ENCODE data around the gene ZNF70. TPM values are rescaled to one million over a fixed set of nuclear protein-coding genes. Genes with fewer than 3 reads are reported as not detected.

ZNF70 gene
- total RNA-seq = 3.3 and 4.9 TPM in 2 replicates

DNA sequence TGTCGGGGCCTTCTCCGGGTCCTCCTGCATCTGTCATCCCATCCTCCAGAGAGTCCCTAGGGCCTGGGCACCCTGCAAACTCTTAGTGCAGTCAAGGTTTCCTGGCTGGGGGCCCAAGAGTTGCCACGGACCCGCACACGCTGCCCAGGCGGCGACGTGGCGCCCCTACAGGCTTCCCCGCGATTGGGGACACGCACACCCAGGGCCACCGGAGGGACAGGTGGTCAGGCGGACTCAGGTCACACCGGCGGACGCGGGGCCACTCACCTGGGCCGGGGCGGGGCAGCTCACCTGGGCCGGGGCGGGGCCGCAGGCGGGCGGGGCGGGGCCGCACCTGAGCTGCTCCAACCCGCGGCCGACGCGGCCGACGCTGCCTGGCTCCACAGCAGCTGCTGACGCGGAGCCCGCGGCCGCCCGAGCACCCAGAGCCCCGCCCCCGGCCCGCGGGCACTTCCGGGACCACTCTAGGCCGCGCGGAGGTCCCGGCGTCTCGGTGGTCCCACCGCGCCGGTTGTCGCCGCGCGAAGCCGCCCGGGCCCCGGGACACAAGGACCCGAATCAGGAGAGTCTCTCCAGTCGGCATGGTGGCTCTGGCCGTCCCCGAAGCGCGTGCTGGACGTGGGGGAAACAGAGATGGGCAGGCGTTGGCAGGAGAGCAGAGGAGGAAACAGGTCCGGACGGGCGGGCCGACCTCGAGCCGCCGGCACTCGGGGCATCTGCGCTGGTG, at the start of gene ZNF70:
Gene ZNF70, minus strand, starts transcription at position 399 of the 727 bp plus-strand sequence. CDS start 5,972 bp downstream, outside the sequence.

GRCh38 chr22:23786752-23787599, 36.1 kb upstream of the ZNF70 start, which contains the start of gene SMARCB1:
SMARCB1 (plus strand) TSS chr22:23786966; CDS start chr22:23787170, 204 bp downstream.

GRCh38 chr22:23772649-23773473, 21.9 kb upstream of the ZNF70 start, which contains the start of gene MMP11:
MMP11 (plus strand) TSS chr22:23772849; CDS start chr22:23772871, 22 bp downstream.

GRCh38 chr22:23767673-23768548, 17.0 kb upstream of the ZNF70 start, which contains the start of gene CHCHD10:
CHCHD10 (minus strand) TSS chr22:23767972; CDS start chr22:23767874, 98 bp downstream.

DNA sequence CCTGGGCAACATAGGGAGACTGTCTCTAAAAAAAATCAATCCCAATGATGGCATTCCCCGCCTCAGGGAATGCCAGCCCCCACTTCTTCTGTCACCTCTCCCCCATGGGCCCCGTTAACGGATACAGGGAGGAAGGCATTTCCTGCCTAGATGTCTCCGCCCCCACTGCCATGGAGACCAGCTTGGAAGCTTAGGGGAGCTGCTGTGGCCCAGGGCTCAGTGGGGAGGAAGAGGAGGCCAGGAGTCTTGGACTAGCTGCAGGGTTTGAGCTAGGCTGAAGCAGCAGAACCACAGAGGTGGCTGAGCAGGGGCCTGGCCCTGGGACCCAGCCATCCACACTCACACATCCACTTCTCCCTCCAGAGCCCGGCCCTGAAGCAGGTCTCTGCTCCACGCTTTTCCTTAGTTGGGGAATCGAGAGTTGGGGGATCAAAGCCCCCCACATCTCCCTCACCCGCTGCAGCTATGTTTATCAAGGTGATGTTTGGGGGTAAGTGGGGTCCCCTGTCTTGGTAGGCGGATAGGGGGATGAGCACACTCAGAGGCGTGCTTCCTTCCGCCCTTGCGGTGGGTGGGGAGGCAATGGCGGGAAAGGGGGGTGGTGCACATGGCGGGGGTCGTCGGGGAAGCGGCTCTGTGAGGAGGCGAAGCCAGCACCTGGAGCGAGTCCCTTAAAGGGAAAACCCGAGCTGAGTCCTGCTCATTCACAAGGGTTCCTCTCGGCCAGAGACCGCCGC, 12.1 kb upstream of the ZNF70 start, which contains the start of gene C22orf15:
Gene C22orf15, plus strand, starts transcription at position 149 of the 737 bp plus-strand sequence. Its CDS starts 317 bp downstream, at position 466.

DNA sequence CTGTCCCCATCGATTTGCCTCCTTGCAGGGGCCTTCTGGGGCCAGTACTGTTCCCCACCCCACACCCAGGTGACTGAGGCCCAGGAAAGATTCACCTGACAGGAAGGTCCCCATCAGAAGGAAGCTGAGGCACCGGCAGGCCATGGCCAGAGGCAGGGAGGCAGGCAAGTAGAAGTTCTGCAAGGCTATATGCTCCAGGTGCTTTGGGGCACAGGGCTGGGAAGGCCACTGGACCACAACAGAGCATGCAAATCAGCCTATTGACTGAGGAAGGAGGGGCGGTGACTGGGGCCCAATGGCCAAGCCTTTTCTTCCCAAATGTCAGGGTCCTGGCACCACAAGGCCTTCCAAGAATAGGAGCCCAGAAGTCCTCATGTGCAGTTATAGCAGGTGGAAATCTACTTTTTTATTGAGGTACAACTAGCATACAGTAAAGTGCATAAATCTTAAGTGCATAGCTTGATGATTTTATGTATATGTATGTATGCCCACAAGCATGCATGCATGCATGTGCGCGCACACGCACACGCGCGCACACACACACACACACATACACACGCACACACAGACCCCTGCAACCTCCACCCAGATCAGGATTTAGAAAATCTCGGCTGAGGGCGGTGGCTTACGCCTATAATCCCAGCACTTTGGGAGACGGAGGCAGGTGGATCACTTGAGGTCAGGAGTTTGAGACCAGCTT, 3.5 kb upstream of the ZNF70 start, which contains the start of gene VPREB3:
Gene VPREB3, minus strand, starts transcription at position 206 of the 700 bp plus-strand sequence. Its CDS starts 62 bp downstream, at position 144.

GRCh38 chr22:23690713-23691112, 60.2 kb downstream of the ZNF70 start, which contains the start of gene RGL4:
RGL4 (plus strand) TSS chr22:23691013; CDS start chr22:23692031, 1,018 bp downstream.

Other genes with a start within 250 kb of the ZNF70 start
- not detected in 2 replicates for gene IGLL1, start 170.8 kb downstream of the ZNF70 start, total RNA-seq
- gene DRICH1, start 118.8 kb downstream of the ZNF70 start, total RNA-seq = under 0.01 TPM in 1 of 2 replicates, not detected in the other
- not detected in 2 replicates for gene RGL4, start 60.1 kb downstream of the ZNF70 start, total RNA-seq
- not detected in 2 replicates for gene VPREB3, start 3.3 kb upstream of the ZNF70 start, total RNA-seq
- gene C22orf15, start 11.9 kb upstream of the ZNF70 start, total RNA-seq = not detected in 2 replicates
- 1.1 and 10.9 TPM in 2 replicates for gene CHCHD10, start 16.9 kb upstream of the ZNF70 start, total RNA-seq
- gene MMP11, start 21.7 kb upstream of the ZNF70 start, total RNA-seq = 2.9 and 3.3 TPM in 2 replicates
- 53.0 and 58.8 TPM in 2 replicates for gene SMARCB1, start 35.9 kb upstream of the ZNF70 start, total RNA-seq
- 0.37 and 1.6 TPM in 2 replicates for gene DERL3, start 87.9 kb upstream of the ZNF70 start, total RNA-seq
- gene SLC2A11, start 106.8 kb upstream of the ZNF70 start, total RNA-seq = 6.2 and 6.3 TPM in 2 replicates
- 204 and 431 TPM in 2 replicates for gene MIF, start 143.3 kb upstream of the ZNF70 start, total RNA-seq
- gene GSTT2B, start 210.1 kb upstream of the ZNF70 start, total RNA-seq = 0.39 and 8.5 TPM in 2 replicates
- gene DDTL, start 215.8 kb upstream of the ZNF70 start, total RNA-seq = 3.7 TPM in 2 replicates
- gene DDT, start 223.3 kb upstream of the ZNF70 start, total RNA-seq = 99.7 and 132 TPM in 2 replicates
- gene GSTT2, start 229.0 kb upstream of the ZNF70 start, total RNA-seq = 0.73 TPM in 1 of 2 replicates, not detected in the other

Measured in subcutaneous preadipocyte (primary cell).